IMR-90 (cell line): ENCODE results near the gene MARS1. TPM values are rescaled to one million over a fixed set of nuclear protein-coding genes. Genes with fewer than 3 reads are reported as not detected.

Experiments used
- ATAC-seq: fragments of 200-7000 bp; cut with Tn5 transposase; 2 replicates; pipeline ENCODE4 v1.9.1; 2020; ENCODE audit warnings: low read depth, mild to moderate bottlenecking, moderate library complexity
- BruUV-seq: library from RNA; stranded (reverse); fragments of 400-500 nt; replicated peaks from 2 replicates; lab custom pipeline; 2021; lab: Mats Ljungman, UMichigan
- CTCF ChIA-PET: fragments of 300-600 bp; formaldehyde crosslinking; extraction: SDS; loops from one replicate; lab custom pipeline; 2021; ENCODE audit warnings: antibody characterized with exemption; lab: Yijun Ruan, JAX
- POLR2A ChIA-PET: fragments of 300-600 bp; sonication (Branson Sonifier 250); formaldehyde crosslinking; loops from one replicate; lab custom pipeline; 2022; ENCODE audit warnings: antibody characterized with exemption; ENCODE audit not compliant: unreplicated experiment; lab: Charles Lee
- DNase-seq: peaks from one replicate; pipeline ENCODE4 v3.0.0; 2013
- H2AFZ ChIP-seq: replicated peaks from 2 replicates; pipeline ENCODE3; 2013; ENCODE audit warnings: low read length, mild to moderate bottlenecking; ENCODE audit not compliant: poor library complexity
- H2AK5ac ChIP-seq: 2 replicates; pipeline ENCODE4 v1.6.1; 2013; ENCODE audit warnings: low read depth, low read length, inconsistent platforms
- H2AK9ac ChIP-seq: replicated peaks from 2 replicates; pipeline ENCODE3; 2013; ENCODE audit warnings: mild to moderate bottlenecking, low read depth, low read length, moderate library complexity; ENCODE audit not compliant: poor library complexity
- H2BK120ac ChIP-seq: 2 replicates; pipeline ENCODE4 v1.6.1; 2013; ENCODE audit warnings: low read depth, low read length, inconsistent platforms
- H2BK15ac ChIP-seq: 3 replicates; pipeline ENCODE4 v1.6.1; 2013; ENCODE audit warnings: low read depth, low read length, inconsistent platforms
- H2BK20ac ChIP-seq: 2 replicates; pipeline ENCODE4 v1.6.1; 2013; ENCODE audit warnings: low read depth, mild to moderate bottlenecking, inconsistent platforms, low read length, moderate library complexity
- H2BK5ac ChIP-seq: 2 replicates; pipeline ENCODE4 v1.6.1; 2013; ENCODE audit warnings: mild to moderate bottlenecking, low read depth, low read length, inconsistent platforms; ENCODE audit not compliant: poor library complexity, severe bottlenecking
- H3K14ac ChIP-seq: replicated peaks from 2 replicates; pipeline ENCODE4 v1.6.1; 2013; ENCODE audit warnings: low read depth, low read length, inconsistent platforms
- H3K18ac ChIP-seq: 2 replicates; pipeline ENCODE4 v1.6.1; 2013; ENCODE audit warnings: low read depth, low read length, control low read depth
- H3K23ac ChIP-seq: 2 replicates; pipeline ENCODE4 v1.6.1; 2013; ENCODE audit warnings: low read depth, low read length, inconsistent platforms
- H3K27ac ChIP-seq: 2 replicates; pipeline ENCODE4 v1.5.1; 2013; ENCODE audit warnings: mild to moderate bottlenecking, control low read depth, low read length; ENCODE audit not compliant: insufficient read depth
- H3K27me3 ChIP-seq: 2 replicates; pipeline ENCODE4 v1.6.1; 2013; ENCODE audit warnings: low read length; ENCODE audit not compliant: control insufficient read depth, insufficient read depth
- H3K36me3 ChIP-seq: 2 replicates; pipeline ENCODE4 v1.6.1; 2013; ENCODE audit warnings: low read length, mixed read lengths; ENCODE audit not compliant: control insufficient read depth, insufficient read depth
- H3K4ac ChIP-seq: 2 replicates; pipeline ENCODE4 v1.6.1; 2013; ENCODE audit warnings: low read depth, low read length, inconsistent platforms
- H3K4me1 ChIP-seq: 2 replicates; pipeline ENCODE4 v1.6.1; 2013; ENCODE audit warnings: low read length, mixed read lengths; ENCODE audit not compliant: control insufficient read depth, insufficient read depth
- H3K4me2 ChIP-seq: 2 replicates; pipeline ENCODE4 v1.6.1; 2013; ENCODE audit warnings: low read depth, mild to moderate bottlenecking, control low read depth, low read length, moderate library complexity
- H3K4me3 ChIP-seq: 2 replicates; pipeline ENCODE4 v1.5.1; 2013; ENCODE audit warnings: low read depth, mild to moderate bottlenecking, control low read depth, low read length, moderate library complexity; ENCODE audit not compliant: insufficient read depth
- H3K56ac ChIP-seq: 2 replicates; pipeline ENCODE4 v1.6.1; 2013; ENCODE audit warnings: low read length, inconsistent platforms; ENCODE audit not compliant: insufficient read depth; ENCODE audit errors: extremely low read depth
- H3K79me1 ChIP-seq, 2 experiments: 2 replicates each; pipeline ENCODE4 v1.6.1; 2013; ENCODE audit warnings: low read length in 2 of 2, inconsistent platforms in 1 of 2, low read depth in 1 of 2
- H3K9ac ChIP-seq: 2 replicates; pipeline ENCODE4 v1.6.1; 2013; ENCODE audit warnings: low read depth, low read length, control low read depth
- H3K9me1 ChIP-seq: 2 replicates; pipeline ENCODE4 v1.6.1; 2013; ENCODE audit warnings: low read length, inconsistent platforms; ENCODE audit not compliant: insufficient read depth
- H3K9me3 ChIP-seq: 2 replicates; pipeline ENCODE4 v1.6.1; 2013; ENCODE audit warnings: low read length; ENCODE audit not compliant: control insufficient read depth, insufficient read depth
- H4K20me1 ChIP-seq: 2 replicates; pipeline ENCODE4 v1.6.1; 2013; ENCODE audit warnings: low read length, inconsistent platforms; ENCODE audit not compliant: insufficient read depth
- H4K5ac ChIP-seq: 2 replicates; pipeline ENCODE4 v1.6.1; 2013; ENCODE audit warnings: mild to moderate bottlenecking, low read depth, low read length, control low read depth
- H4K8ac ChIP-seq, 2 experiments: 2 replicates each; pipeline ENCODE4 v1.6.1; 2013; ENCODE audit warnings: low read depth in 2 of 2, low read length in 2 of 2, control low read depth in 1 of 2, inconsistent platforms in 1 of 2
- H4K91ac ChIP-seq: 2 replicates; pipeline ENCODE4 v1.6.1; 2013; ENCODE audit warnings: low read depth, low read length, inconsistent platforms; ENCODE audit not compliant: insufficient read depth
- BHLHE40 ChIP-seq: fragments of 150-350 bp; IDR thresholded peaks from 2 replicates; pipeline ENCODE4 v1.6.1; 2016; ENCODE audit warnings: mild to moderate bottlenecking, low read depth, low read length
- CEBPB ChIP-seq: IDR thresholded peaks from 2 replicates; pipeline ENCODE4 v1.6.1; 2012; ENCODE audit warnings: low read depth, low read length, improper control_type of control experiment
- CHD1 ChIP-seq: IDR thresholded peaks from 2 replicates; pipeline ENCODE4 v1.6.1; 2012; ENCODE audit warnings: low read depth, low read length, improper control_type of control experiment
- FOS ChIP-seq: fragments of 150-350 bp; IDR thresholded peaks from 2 replicates; pipeline ENCODE4 v1.6.1; 2016; ENCODE audit warnings: low read depth, low read length
- MAFK ChIP-seq: IDR thresholded peaks from 2 replicates; pipeline ENCODE4 v1.6.1; 2012; ENCODE audit warnings: low read depth, low read length, improper control_type of control experiment
- MAZ ChIP-seq: IDR thresholded peaks from 2 replicates; pipeline ENCODE4 v1.6.1; 2012; ENCODE audit warnings: low read depth, mild to moderate bottlenecking, low read length, improper control_type of control experiment, moderate library complexity, borderline replicate concordance
- MXI1 ChIP-seq: IDR thresholded peaks from 2 replicates; pipeline ENCODE4 v1.6.1; 2012; ENCODE audit warnings: low read depth, mild to moderate bottlenecking, low read length, moderate library complexity, borderline replicate concordance
- NFE2L2 ChIP-seq: fragments of 150-350 bp; IDR thresholded peaks from 2 replicates; pipeline ENCODE4 v1.6.1; 2016; ENCODE audit warnings: low read depth, mild to moderate bottlenecking, low read length
- POLR2A ChIP-seq: IDR thresholded peaks from 2 replicates; pipeline ENCODE4 v1.6.1; 2012; ENCODE audit warnings: mild to moderate bottlenecking, low read depth, low read length
- RAD21 ChIP-seq: IDR thresholded peaks from 2 replicates; pipeline ENCODE4 v1.6.1; 2012; ENCODE audit warnings: low read length, improper control_type of control experiment
- RCOR1 ChIP-seq: IDR thresholded peaks from 2 replicates; pipeline ENCODE4 v1.6.1; 2012; ENCODE audit warnings: mild to moderate bottlenecking, low read length, improper control_type of control experiment; ENCODE audit not compliant: insufficient replicate concordance
- RFX5 ChIP-seq: IDR thresholded peaks from 2 replicates; pipeline ENCODE4 v1.8.0; 2012; ENCODE audit warnings: low read depth, mild to moderate bottlenecking, low read length, moderate library complexity
- SMC3 ChIP-seq: fragments of 150-350 bp; IDR thresholded peaks from 2 replicates; pipeline ENCODE4 v1.6.1; 2016; ENCODE audit warnings: low read depth, mild to moderate bottlenecking, antibody characterized with exemption, low read length, moderate library complexity
- WGBS, 2 experiments: methylation state at CpG; one replicate each; pipeline versions ENCODE4 v1.1.5 to v1.1.7; 2013; ENCODE audit warnings: missing lambda C conversion rate in 2 of 2; ENCODE audit not compliant: insufficient read length in 1 of 2; ENCODE audit errors: extremely low coverage in 2 of 2; 5-methylcytosine and 5-hydroxymethylcytosine counted together
- dilution Hi-C: fragments of 300-500 bp; cut with HindIII; formaldehyde crosslinking; loops from one replicate; pipeline ENCODE4 v1.14.3; 2018; ENCODE audit warnings: low sequenced_read_pairs; ENCODE audit not compliant: unreplicated experiment
- in situ Hi-C: fragments of 300-500 bp; cut with MboI; formaldehyde crosslinking; loops from 3 replicates; pipeline ENCODE4 v1.14.3; 2019; ENCODE audit warnings: low sequenced_read_pairs, inconsistent platforms, mixed read lengths
- intact Hi-C: fragments of 100-400 bp; cut with micrococcal nuclease; formaldehyde crosslinking; loops from 2 replicates; pipeline ENCODE4 v1.10.0; 2022
- polyA plus RNA-seq, 3 experiments: library from polyadenylated mRNA; depleted of rRNA; stranded (reverse); fragments of >200 nt; gene quantifications; 2 replicates each; pipeline ENCODE4 v1.2.3, GENCODE V29; 2012; ENCODE audit warnings: low replicate concordance in 1 of 3
- total RNA-seq: library from RNA; depleted of rRNA; stranded (reverse); fragments of >200 nt; gene quantifications from 2 replicates; pipeline ENCODE4 v1.2.3, GENCODE V29; 2012
- TF ChIP-seq, protein P1 (sequence below): conservative IDR thresholded peaks from 2 replicates; pipeline ENCODE4 v1.5.1; 2012; ENCODE audit warnings: mild to moderate bottlenecking, low read depth, low read length, improper control_type of control experiment
- TF ChIP-seq, protein P2 (sequence below): fragments of 150-350 bp; IDR thresholded peaks from 2 replicates; pipeline ENCODE4 v1.6.1; 2017; ENCODE audit warnings: mild to moderate bottlenecking, antibody characterized with exemption, low read length, low read depth

MARS1 gene
- total and polyA plus RNA-seq, 2 of the 4 experiments (the other 2 are of a cell fraction): 156 to 164 TPM

- peak; percentile 23 for DNase-seq
- no TSS peak for BruUV-seq
- Histone ChIP-seq H4K8ac (no peak overlapping the region), H3K4me2 (no peak overlapping the region), H3K36me3 (peaks cover 65% of the 10 kb centered on the region), H2AK5ac (no peak overlapping the region; the same call in 1 of the 2 replicates), H3K4ac (no peak overlapping the region), H3K27me3 (no peaks in the 10 kb centered on the region), H3K56ac (no peak overlapping the region; the same call in 1 of the 2 replicates), H3K18ac (no peak overlapping the region), H3K4me1 (peaks cover 3% of the 10 kb centered on the region), H3K23ac (no peak overlapping the region), H2AFZ (no peak overlapping the region), H2AK9ac (no peak overlapping the region), H3K4me3 (no peak overlapping the region), H3K9ac (no peak overlapping the region), H3K9me3 (no peaks in the 10 kb centered on the region), H2BK15ac (no peak overlapping the region), H3K9me1 (peaks cover 3% of the 10 kb centered on the region; the same call in 1 of the 2 replicates), H4K5ac (no peak overlapping the region), H2BK20ac (no peak overlapping the region), H2BK120ac (no peak overlapping the region), H2BK5ac (no peak overlapping the region), H3K27ac (no peak overlapping the region), H3K14ac (no peak overlapping the region), H3K79me1 (peaks cover 21 to 76% of the 10 kb centered on the region in 2 experiments), H4K20me1 (peaks cover 86% of the 10 kb centered on the region), H4K91ac (no peak overlapping the region)
- dilution Hi-C loops: no loop called here
- intact Hi-C loops: no loop called here
- ChIA-PET POLR2A (no interaction called here), CTCF (no interaction called here)
- ATAC-seq: no peak
- 100% methylated on average over 1 of the region's 11 CpGs; no CpG with 5 or more reads in 1 of the 2 experiments for WGBS, 2 experiments
- in situ Hi-C loops: no loop called here
- TF ChIP-seq NFE2L2: no peak
- no peak; the same call in 1 of the 2 replicates for TF ChIP-seq POLR2A
- TF ChIP-seq MAZ: no peak
- TF ChIP-seq, protein P1, sequence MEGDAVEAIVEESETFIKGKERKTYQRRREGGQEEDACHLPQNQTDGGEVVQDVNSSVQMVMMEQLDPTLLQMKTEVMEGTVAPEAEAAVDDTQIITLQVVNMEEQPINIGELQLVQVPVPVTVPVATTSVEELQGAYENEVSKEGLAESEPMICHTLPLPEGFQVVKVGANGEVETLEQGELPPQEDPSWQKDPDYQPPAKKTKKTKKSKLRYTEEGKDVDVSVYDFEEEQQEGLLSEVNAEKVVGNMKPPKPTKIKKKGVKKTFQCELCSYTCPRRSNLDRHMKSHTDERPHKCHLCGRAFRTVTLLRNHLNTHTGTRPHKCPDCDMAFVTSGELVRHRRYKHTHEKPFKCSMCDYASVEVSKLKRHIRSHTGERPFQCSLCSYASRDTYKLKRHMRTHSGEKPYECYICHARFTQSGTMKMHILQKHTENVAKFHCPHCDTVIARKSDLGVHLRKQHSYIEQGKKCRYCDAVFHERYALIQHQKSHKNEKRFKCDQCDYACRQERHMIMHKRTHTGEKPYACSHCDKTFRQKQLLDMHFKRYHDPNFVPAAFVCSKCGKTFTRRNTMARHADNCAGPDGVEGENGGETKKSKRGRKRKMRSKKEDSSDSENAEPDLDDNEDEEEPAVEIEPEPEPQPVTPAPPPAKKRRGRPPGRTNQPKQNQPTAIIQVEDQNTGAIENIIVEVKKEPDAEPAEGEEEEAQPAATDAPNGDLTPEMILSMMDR: no peak
- no peak for TF ChIP-seq MXI1
- TF ChIP-seq FOS: no peak
- TF ChIP-seq CEBPB: no peak
- no peak for TF ChIP-seq SMC3
- no peak for TF ChIP-seq RFX5
- TF ChIP-seq, protein P2, sequence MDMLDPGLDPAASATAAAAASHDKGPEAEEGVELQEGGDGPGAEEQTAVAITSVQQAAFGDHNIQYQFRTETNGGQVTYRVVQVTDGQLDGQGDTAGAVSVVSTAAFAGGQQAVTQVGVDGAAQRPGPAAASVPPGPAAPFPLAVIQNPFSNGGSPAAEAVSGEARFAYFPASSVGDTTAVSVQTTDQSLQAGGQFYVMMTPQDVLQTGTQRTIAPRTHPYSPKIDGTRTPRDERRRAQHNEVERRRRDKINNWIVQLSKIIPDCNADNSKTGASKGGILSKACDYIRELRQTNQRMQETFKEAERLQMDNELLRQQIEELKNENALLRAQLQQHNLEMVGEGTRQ: no peak
- TF ChIP-seq RAD21: no peak
- TF ChIP-seq MAFK: no peak
- TF ChIP-seq CHD1: no peak
- TF ChIP-seq BHLHE40: no peak
- no peak for TF ChIP-seq RCOR1
Observed at GRCh38 chr12:57515934-57516541, 28.2 kb downstream of the MARS1 start.
